NCI-H2196 treated with DMSO at 0.1 percent for 48 hours (cell line): Measurements from ENCODE around the gene SLC22A16.

Source experiments
- DNase-seq: peaks from one replicate; lab custom pipeline; 2025; ENCODE audit not compliant: unreplicated experiment; lab: John Stamatoyannopoulos, UW

The SLC22A16 gene

DNA sequence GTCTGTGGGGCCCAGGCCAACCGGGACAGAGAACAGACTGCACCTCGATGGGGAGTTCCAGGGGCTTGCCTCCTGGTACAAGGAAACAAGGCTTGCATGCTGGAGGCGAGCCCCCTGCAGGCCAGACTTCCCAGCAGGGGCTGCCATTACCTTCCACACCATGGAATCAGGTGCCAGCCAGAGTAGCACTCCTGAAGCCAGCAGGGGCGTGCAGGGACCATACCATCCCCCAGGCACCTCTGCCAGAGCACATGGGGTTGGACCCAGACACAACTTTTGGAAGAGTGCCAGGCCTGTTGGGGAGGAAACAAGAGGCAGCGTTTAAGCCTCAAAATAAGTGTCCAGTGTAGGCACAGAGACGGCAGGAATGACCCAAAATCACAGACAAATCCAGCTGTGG, 67.5 kb downstream of the SLC22A16 start:
- no peak for DNase-seq

DNA sequence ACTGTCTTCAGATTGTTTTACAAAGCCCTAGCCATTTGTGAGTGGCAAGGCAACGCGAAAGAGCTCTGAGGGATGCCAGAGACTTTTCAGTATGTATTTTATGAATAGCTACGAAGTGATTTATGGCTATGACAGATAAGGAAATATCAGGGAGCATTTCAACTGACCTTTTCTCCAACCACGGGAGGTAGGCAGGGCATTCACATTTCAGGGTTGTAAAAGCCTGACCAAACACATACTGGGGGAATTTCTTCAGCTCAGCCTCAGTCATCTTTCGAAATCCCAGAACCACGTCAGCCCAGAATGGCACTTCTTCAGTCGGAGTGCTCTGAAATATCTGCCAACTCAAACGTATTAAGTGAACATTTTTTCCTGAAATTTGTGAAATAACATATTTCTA, 71.8 kb downstream of the SLC22A16 start:
- DNase-seq: no peak

DNA sequence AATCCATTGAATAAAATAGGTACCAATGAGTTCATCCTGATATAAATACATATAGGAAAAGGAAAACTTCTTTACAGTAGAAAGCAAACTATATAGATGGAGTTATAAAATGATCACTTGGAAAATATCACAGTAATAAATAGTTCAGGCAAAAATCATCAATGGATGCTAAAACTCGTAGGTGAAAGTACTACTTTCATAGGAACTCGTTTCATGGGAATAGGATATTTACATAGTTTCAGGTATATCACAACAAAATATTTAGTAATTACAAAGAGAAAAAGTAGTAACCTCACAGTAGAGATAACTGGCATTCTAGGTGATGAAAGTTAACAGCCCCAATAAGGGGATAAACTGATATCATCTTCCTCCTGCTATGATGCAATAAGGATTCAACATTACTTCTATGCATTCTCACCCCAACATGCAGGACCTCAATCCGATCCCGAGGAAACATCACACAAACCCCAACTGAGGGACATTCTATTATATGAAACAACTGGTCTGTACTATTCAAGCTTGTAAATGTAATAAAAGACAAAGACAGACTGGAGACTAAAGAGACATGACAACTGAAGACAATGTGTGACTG, 74.7 kb downstream of the SLC22A16 start:
- DNase-seq: no peak

DNA sequence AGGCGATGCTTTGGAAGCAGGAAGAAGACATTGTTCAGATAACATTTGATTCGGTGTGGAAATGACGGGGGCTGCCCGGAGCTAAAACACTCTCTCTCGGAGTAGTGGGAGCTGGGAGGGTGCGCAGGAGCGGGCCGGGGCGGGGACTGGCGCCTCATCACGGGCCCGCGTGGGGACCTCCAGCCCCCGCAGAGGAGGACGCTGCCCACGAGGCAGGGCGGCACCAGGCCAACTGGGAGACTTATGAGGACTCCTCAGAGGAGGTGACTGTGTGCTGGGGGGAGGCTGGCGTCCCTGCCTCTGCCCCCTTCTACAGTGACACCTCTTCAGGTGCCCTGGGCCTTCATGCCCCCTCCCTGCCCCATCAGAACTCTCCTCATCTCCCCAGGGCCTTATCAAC, 76.2 kb downstream of the SLC22A16 start:
- no peak for DNase-seq

DNA sequence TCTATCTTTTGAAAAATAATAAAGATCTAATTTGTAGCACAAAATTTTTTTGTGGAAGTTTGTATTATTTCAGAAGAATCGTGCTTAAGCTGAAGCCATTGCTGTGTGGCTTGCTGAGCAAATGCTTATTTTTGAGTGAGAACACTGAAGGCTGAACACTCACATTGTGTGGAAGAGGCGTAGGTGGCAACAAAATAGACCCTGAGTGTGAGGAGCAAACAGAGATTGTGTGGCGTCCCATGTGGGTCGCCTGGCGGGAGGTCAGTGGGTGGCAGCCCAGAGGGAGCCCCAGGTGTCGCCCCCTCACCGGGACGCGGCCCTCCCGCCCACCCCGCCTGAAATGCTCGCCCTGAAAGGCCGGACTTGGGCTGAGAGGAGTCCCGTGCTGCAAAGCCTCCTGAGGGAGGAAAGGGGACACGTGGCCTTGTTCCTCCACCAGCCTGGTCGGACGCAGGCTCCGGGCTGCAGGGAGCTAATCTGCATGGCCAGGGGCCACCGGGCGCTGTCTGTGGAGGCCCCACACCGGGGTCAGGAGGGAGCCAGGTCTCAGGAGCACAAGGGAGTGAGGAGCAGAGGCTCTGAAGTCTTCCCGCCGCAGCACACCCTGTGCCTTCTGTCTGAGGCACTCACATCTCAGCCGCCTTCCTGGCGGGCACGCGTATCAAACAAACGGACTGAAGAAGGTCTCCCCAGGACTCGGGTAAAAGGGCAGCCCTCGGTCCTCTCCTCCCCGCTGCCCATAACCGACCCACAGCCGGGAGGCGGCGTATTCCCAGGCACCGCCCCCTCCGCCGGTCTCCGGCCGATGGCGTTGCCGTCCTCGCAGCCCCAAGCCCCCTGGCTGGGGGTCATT, 77.0 kb downstream of the SLC22A16 start:
- no peak for DNase-seq

DNA sequence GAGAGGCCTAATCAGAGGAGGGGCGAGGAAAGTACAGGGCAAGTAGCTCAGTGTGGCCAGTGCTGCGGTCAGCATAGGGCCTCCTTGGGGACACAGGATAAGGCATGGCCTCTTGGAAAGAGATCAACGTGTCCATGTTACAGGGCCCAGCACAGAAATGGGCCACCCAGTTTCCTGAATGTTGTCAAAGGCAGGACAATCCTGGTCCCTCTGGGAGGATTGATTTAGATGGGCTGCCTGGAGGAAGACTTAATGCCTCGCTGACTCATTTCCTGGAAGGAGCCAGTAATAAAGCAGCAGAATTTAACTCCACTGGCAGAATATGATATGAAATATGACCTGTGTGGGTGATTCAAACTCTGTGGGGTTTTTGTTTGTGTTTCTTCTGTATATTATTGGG, 77.6 kb downstream of the SLC22A16 start:
- DNase-seq: no peak

DNA sequence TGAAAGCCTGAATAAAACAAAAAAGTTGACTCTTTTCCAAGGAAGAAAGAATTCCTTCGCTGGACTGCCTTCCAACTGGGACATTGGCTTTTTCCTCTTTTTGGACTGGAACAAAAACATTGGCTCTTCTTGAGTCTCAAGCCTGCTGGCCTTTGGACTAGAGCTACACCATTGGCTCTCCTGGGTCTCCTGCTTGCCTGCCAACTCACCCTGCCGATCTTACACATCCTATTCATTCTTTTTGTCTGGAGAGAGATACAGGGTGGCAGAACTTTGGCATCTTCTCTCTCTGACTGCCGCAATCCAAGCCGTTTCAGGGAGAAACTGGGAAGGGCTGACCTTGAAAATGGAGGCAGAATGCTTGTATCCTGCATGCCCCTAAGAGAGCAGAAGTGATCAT, 81.2 kb downstream of the SLC22A16 start:
- no peak for DNase-seq

DNA sequence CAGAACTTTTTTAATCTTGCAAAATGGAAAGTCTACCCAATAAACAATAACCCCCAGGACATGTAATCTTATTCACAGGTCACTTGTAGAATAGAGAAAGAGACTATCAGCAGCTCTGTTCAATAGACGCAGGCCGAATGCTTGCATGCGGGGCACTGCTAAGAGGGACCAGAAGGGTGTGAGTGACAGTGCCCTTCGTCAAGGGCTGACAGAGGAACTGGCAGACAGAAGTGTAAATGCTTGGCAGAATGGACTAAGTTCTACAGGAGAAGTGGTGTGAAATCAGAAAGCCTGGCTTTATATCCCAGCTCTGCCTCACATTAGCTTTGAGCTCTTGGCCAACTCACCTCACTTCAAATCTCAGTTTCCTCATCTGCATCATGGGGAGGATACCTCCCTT, 82.0 kb downstream of the SLC22A16 start:
- no peak for DNase-seq

DNA sequence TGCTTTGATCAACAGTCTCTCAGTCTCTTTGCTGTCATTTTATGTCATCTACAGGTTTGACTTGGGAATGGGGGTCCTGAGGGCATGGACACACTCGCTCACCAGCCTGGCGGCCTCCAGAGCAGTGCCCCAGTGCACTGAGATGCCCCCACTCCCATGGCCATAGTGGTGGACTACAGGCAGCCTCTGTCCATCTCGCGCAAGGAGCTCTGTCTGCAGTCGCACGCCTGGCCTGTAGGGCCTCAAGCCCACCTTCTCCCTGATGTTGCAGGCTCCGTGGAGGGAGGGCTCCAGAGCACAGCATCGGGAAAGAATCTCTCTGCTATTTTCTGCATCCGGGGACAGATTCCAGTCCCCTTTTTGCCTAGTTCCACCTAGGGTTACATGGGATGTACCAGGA, 83.7 kb downstream of the SLC22A16 start:
- no peak for DNase-seq

DNA sequence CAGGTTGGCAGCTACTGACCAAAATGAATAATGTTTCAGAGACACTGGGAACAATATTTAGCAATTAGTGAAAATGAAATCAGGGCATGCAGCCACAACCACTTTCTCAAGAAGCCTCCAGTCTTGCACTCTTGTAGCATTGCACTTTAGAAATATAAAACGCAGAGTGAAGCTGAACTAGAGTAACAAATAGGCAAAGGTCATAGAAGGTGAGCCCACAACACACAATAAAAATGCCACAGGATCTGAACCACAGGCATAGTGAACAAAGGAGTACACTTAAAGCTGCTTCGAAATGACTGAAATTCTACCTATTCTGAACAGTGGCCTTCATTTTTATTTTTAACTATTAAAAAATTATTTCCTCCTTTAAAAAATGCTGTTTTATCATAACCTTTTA, 86.0 kb downstream of the SLC22A16 start:
- no peak for DNase-seq

DNA sequence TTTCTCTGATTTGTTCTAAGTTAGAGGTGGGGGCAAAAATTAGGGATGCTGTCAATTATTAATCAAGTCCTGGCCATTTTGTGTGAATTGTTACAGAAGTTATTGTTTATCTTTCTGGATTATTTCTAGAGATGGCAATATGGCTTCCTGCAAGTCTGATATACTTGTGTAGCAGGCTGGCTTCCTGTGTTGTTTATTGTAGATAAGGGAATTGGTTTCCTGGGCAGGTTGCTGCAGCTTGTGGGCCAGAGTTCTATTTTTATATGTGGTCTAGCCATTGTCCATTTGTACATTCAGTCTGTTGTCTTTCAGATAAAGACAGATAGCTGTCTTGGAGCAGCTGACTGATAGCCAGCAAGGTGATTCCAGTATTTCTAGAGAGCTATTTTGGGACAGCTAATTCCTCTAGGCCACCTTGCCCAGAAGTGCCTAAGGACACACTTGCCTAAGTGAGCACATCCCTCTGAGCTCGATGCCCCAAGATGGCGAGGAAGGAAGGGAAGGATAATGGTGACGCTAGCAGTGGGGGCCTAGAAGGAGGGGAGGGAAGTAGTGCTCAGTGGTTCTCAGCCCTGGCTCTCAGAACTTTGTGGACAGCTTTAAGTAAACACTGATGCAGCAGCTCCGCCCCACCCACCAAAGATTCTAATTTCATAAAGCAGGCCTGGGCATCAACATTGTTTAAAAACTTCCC, 86.6 kb downstream of the SLC22A16 start:
- no peak for DNase-seq

DNA sequence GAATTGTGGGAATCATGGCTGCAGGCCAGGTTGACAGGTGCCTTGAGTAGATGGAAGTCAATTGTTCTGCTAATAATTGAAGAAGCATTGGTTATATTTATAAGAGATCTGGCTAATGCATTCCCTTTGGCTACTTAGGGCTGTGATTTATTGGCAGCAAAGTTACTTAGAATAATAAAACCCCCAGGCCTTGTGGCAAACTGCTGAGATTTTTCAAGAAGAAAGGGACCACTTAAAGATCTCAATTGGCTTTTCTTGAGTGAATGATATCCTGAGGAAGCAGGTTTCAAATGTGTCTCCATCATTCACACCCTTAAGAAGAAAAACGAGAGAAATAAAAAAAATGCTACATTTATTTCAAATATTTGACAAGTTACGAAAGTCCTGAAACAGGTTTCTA, 88.4 kb downstream of the SLC22A16 start:
- DNase-seq: no peak

DNA sequence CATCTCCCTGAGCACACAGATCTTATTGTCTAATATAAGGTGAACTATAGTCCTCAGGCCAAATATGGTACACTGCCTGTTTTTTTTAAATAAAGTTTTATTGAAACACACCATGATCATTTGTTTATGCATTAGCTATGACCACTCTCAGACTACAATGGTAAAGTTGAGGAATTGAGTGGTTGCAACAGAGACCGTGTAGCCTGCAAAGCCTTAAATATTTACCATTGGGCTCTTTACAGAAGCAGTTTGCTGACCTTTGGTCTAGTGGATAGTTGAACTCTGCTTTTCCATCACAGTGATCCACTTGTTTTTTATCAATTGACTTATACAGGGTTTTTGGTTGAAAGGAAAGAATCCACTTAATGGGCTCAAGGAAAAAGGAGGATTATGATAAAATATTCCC, 91.0 kb downstream of the SLC22A16 start:
- no peak for DNase-seq

DNA sequence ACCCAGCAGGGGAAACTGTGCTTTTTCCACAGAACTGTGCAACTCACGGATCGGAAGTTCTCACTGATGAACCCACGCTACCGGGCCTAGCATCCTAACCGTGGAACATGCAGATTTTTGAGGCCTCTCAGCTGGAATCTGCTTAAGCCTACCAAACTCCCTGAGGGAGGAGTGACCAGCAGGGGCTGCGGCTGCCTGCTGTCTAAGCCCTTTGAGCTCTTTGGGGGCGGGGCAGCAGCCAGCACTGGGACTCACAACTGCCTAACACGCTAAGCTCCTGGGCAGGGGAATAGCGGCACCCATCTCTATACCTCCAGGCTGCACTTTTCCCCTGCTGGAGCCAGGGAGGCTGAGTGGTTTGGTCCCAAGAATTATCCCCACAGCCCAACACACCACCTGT, 97.9 kb downstream of the SLC22A16 start:
- DNase-seq: no peak
